Mammary epithelial cell (primary cell): Measurements from ENCODE around the gene RHOBTB1.

Source experiments
- CTCF ChIP-seq, 2 donors: IDR thresholded peaks in 1 of 2; conservative IDR thresholded peaks in 1 of 2; 2 replicates each; pipeline ENCODE4 v1.5.1; 2011 to 2012; ENCODE audit warnings: inconsistent platforms in 2 of 2, low read length in 2 of 2, mild to moderate bottlenecking in 2 of 2, control low read depth in 1 of 2, low read depth in 1 of 2; ENCODE audit not compliant: insufficient read depth in 1 of 2; ENCODE audit errors: extremely low read depth in 1 of 2
- EZH2 ChIP-seq: IDR thresholded peaks from 2 replicates; pipeline ENCODE4 v1.6.1; 2012; ENCODE audit warnings: low read length, inconsistent platforms, borderline replicate concordance

GRCh38 chr10:60862517-60862916 is 81.5 kb downstream of the RHOBTB1 start:
- TF ChIP-seq EZH2 (no peak), CTCF (conservative IDR thresholded peaks at IDR 0.05 in 1 of 2, IDR thresholded peaks at IDR 0.05 in 1 of 2; ENCODE audit: extremely low read depth in 1 of 2, insufficient read depth in 1 of 2, low read depth in 1 of 2, low read length in 2 of 2) (no peak)
